Uterus (tissue), 4 donors: ENCODE results near the gene PET117. TPM values are rescaled to one million over a fixed set of nuclear protein-coding genes. Genes with fewer than 3 reads are reported as not detected.
"Not testable (repeated sequence)": the region's sequence is repeated elsewhere in the genome, so short reads cannot be mapped to it uniquely, and the experiment has no call there.

Experiments
- DNase-seq, 2 donors: peaks; one replicate each; pipeline ENCODE4 v3.0.0-alpha.2; 2019 to 2020
- H3K27ac ChIP-seq, 2 donors: fragments of 200-600 bp; sonication (generic); 1 replicate in 1 of 2; 2 replicates in 1 of 2; pipeline ENCODE4 v1.5.1; 2016 to 2018
- H3K27me3 ChIP-seq, 2 donors: fragments of 200-600 bp; sonication (generic); one replicate each; pipeline ENCODE4 v1.5.1; 2018 to 2019; ENCODE audit warnings: control low read depth in 1 of 2
- H3K36me3 ChIP-seq, 2 donors: fragments of 200-600 bp; sonication (generic); one replicate each; pipeline ENCODE4 v1.5.1; 2019; ENCODE audit warnings: control low read depth in 1 of 2
- H3K4me1 ChIP-seq, 2 donors: fragments of 200-600 bp; sonication (generic); one replicate each; pipeline ENCODE4 v1.5.1; 2018 to 2019; ENCODE audit warnings: control low read depth in 1 of 2
- H3K4me3 ChIP-seq, 2 donors: fragments of 200-600 bp; sonication (generic); 1 replicate in 1 of 2; 2 replicates in 1 of 2; pipeline ENCODE4 v1.5.1; 2018 to 2019; ENCODE audit warnings: mild to moderate bottlenecking in 1 of 2
- H3K9me3 ChIP-seq, 2 donors: fragments of 200-600 bp; sonication (generic); one replicate each; pipeline ENCODE4 v1.5.1; 2019; ENCODE audit warnings: control low read depth in 1 of 2
- POLR2A ChIP-seq, 2 donors: fragments of 450-650 bp; IDR thresholded peaks; one replicate each; pipeline ENCODE4 v1.6.1; 2016; ENCODE audit warnings: antibody characterized with exemption in 2 of 2, mild to moderate bottlenecking in 1 of 2, moderate library complexity in 1 of 2
- intact Hi-C: fragments of 100-400 bp; cut with DNase I; formaldehyde crosslinking; loops from one replicate; pipeline ENCODE4 v1.15.1; 2023; ENCODE audit warnings: low total_unique reads
- total RNA-seq, 4 donors: library from RNA; depleted of rRNA in 3 of 4; stranded (reverse); fragments of >200 nt in 3 of 4; gene quantifications; one replicate each; pipeline versions ENCODE4 v1.1.0 to v1.2.4, GENCODE V29; 2014 to 2023
- TF ChIP-seq, protein P1 (sequence below), 4 experiments: fragments of 200-600 bp in 2 of 4; fragments of 450-650 bp in 2 of 4; sonication (generic) in 2 of 4; IDR thresholded peaks; one replicate each; pipeline ENCODE4 v1.5.1; 2016 to 2019; ENCODE audit warnings: antibody characterized with exemption in 4 of 4, mild to moderate bottlenecking in 2 of 4, moderate library complexity in 1 of 4
- donor health status: DM: yes; HTN: yes; CAD: no.

The PET117 gene
- total RNA-seq, 4 donors from 2014 or later: 5.1 to 21.8 (median 13.0) TPM

DNA sequence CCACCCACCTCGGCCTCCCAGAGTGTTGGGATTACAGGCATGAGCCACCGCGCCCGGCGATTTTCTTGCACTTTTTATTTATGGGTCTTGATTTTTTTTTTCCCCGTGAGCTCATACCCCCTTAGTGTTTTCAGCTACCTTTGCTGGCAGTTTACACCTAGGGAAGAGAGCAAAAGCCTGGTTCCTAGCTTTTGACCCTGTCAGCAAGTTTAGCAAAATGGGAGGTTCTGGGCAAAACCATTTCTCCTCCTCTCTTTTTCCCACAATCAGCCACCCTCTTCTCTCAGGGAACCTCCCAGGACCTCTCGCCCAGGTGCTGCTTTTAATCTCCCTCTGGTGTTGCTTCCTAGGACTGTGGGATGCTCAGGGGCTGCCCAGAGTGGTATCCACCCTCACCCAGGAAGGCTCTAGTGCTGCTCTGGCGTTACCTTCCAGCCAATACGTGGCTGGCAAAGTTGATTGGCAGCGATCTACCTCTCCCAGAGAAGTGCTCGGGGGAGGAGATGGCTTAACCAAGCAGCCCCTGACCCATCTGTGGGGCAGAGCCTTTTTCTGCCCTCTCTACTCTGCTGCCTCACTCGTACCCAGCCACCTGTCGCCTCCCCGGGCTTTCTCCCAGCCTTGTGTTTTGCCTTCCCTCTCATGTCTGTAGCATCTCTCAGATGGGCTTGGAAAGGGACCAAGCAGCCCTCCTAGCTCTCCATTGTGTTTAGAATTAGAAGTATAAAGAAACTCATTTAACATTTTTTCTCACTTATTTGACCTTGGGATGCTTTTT, 37.4 kb downstream of the PET117 start:
- DNase-seq: no peak
- Histone ChIP-seq H3K9me3 (no peaks in the 10 kb centered on the region), H3K27me3 (no peaks in the 10 kb centered on the region), H3K36me3 (no peaks in the 10 kb centered on the region), H3K4me1 (no peaks in the 10 kb centered on the region), H3K27ac (no peak overlapping the region), H3K4me3 (no peak overlapping the region)
- intact Hi-C loops: no loop called here
- TF ChIP-seq, protein P1, sequence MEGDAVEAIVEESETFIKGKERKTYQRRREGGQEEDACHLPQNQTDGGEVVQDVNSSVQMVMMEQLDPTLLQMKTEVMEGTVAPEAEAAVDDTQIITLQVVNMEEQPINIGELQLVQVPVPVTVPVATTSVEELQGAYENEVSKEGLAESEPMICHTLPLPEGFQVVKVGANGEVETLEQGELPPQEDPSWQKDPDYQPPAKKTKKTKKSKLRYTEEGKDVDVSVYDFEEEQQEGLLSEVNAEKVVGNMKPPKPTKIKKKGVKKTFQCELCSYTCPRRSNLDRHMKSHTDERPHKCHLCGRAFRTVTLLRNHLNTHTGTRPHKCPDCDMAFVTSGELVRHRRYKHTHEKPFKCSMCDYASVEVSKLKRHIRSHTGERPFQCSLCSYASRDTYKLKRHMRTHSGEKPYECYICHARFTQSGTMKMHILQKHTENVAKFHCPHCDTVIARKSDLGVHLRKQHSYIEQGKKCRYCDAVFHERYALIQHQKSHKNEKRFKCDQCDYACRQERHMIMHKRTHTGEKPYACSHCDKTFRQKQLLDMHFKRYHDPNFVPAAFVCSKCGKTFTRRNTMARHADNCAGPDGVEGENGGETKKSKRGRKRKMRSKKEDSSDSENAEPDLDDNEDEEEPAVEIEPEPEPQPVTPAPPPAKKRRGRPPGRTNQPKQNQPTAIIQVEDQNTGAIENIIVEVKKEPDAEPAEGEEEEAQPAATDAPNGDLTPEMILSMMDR (IDR thresholded peaks at IDR 0.05): no peak
- TF ChIP-seq POLR2A (IDR thresholded peaks at IDR 0.05): no peak

DNA sequence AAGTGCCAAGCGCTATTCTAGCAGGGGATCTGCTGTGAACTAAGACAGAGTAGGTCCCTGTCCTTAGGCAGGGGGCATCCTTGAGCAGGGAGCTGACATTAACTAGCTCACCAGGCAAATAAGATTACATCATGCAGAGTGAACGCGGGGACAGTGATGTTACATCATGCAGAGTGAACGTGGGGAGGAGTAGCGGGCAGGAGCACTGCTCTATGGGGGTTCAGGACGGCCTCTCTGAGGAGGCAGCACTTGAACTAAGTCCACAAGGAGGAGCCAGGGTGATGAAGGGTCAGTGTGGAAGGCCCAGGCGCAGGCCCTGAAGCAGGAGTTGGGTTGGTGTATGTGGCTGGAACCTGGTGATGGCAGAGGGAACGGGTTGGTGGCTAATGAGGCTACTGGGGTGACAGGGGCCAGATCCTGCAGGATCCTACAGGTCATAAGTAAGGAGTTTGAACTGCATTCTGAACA, 38.7 kb downstream of the PET117 start:
- TF ChIP-seq POLR2A (IDR thresholded peaks at IDR 0.05): no peak
- TF ChIP-seq, protein P1 (IDR thresholded peaks at IDR 0.05): no peak
- no peaks in the 10 kb centered on the region for H3K36me3 ChIP-seq
- intact Hi-C loops: no loop called here

DNA sequence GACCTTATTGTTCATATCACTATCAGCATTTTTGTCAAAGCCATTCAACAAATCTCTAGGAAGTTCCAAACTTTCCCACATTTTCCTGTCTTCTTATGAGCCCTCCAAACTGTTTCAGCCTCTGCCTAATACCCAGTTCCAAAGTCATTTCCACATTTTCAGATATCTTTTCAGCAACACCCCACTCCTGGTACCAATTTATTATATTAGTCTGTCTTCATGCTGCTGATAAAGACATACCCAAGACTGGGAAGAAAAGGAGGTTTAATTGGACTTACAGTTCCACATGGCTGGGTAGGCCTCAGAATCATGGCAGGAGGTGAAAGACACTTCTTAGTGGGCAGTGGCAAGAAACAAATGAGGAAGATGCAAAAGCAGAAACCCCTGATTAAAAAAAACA, 42.7 kb downstream of the PET117 start:
- H3K9me3 ChIP-seq, intact Hi-C loops, H3K27me3 ChIP-seq: not testable (repeated sequence)

More for the DNA sequence above, 38.7 kb downstream of the PET117 start:
- no peak for DNase-seq
- Histone ChIP-seq H3K9me3 (no peaks in the 10 kb centered on the region), H3K27me3 (no peaks in the 10 kb centered on the region), H3K27ac (no peak overlapping the region), H3K4me3 (no peak overlapping the region), H3K4me1 (no peaks in the 10 kb centered on the region)

GRCh38 chr20:18180815-18181214, 43.2 kb downstream of the PET117 start:
- H3K27ac ChIP-seq: no peak overlapping the region
- no peaks in the 10 kb centered on the region for H3K27me3 ChIP-seq
- no peak overlapping the region for H3K4me3 ChIP-seq
- TF ChIP-seq, protein P1 (IDR thresholded peaks at IDR 0.05): no peak
- TF ChIP-seq POLR2A (IDR thresholded peaks at IDR 0.05): no peak
- H3K36me3 ChIP-seq: no peaks in the 10 kb centered on the region
- H3K9me3 ChIP-seq: no peaks in the 10 kb centered on the region
- intact Hi-C loops: no loop called here
- no peaks in the 10 kb centered on the region for H3K4me1 ChIP-seq
- DNase-seq: no peak

More for the DNA sequence above, 42.7 kb downstream of the PET117 start:
- not testable (repeated sequence) for H3K27ac ChIP-seq, H3K4me3 ChIP-seq, H3K4me1 ChIP-seq, DNase-seq, H3K36me3 ChIP-seq

- H3K36me3 ChIP-seq: no peaks in the 10 kb centered on the region
- H3K27ac ChIP-seq: no peak overlapping the region
- intact Hi-C loops: no loop called here
- no peaks in the 10 kb centered on the region for H3K4me1 ChIP-seq
- no peaks in the 10 kb centered on the region for H3K27me3 ChIP-seq
- DNase-seq: no peak
- H3K4me3 ChIP-seq: no peak overlapping the region
- TF ChIP-seq, protein P1 (IDR thresholded peaks at IDR 0.05): no peak
- TF ChIP-seq POLR2A (IDR thresholded peaks at IDR 0.05): no peak
- no peaks in the 10 kb centered on the region for H3K9me3 ChIP-seq
Measured at GRCh38 chr20:18187020-18187419, 49.4 kb downstream of the PET117 start.
